HepG2 (cell line): Measurements from ENCODE around the gene CMTM2. TPM values are rescaled to one million over a fixed set of nuclear protein-coding genes. Genes with fewer than 3 reads are reported as not detected.

Source experiments
- HES4 ChIP-seq: sonication (generic); formaldehyde crosslinking; IDR thresholded peaks from 2 replicates; pipeline ENCODE4 v1.9.0; 2021; ENCODE audit warnings: mild to moderate bottlenecking, missing genetic modification reagents, borderline replicate concordance
- NPAS2 ChIP-seq: sonication (generic); formaldehyde crosslinking; IDR thresholded peaks from 2 replicates; pipeline ENCODE4 v1.8.0; 2022; ENCODE audit warnings: mild to moderate bottlenecking, missing genetic modification reagents, borderline replicate concordance
- SP1 ChIP-seq, 2 experiments: fragments of 450-650 bp in 1 of 2; sonication (generic) in 1 of 2; formaldehyde crosslinking in 1 of 2; IDR thresholded peaks; 2 replicates each; pipeline versions ENCODE4 v1.4.0 to v1.6.1; 2016 to 2020; ENCODE audit warnings: missing genetic modification reagents in 1 of 2
- TBX2 ChIP-seq: sonication (generic); formaldehyde crosslinking; IDR thresholded peaks from 2 replicates; pipeline ENCODE4 v1.5.0; 2020; ENCODE audit warnings: missing genetic modification reagents, mild to moderate bottlenecking, borderline replicate concordance
- ZBTB39 ChIP-seq: sonication (generic); formaldehyde crosslinking; IDR thresholded peaks from 2 replicates; pipeline ENCODE4 v1.5.0; 2020; ENCODE audit warnings: missing genetic modification reagents
- ZGPAT ChIP-seq: IDR thresholded peaks from 2 replicates; pipeline ENCODE4 v1.6.1; 2016; ENCODE audit warnings: mild to moderate bottlenecking
- ZNF280B ChIP-seq: sonication (generic); formaldehyde crosslinking; IDR thresholded peaks from 2 replicates; pipeline ENCODE4 v1.5.0; 2020; ENCODE audit warnings: missing genetic modification reagents, mild to moderate bottlenecking, borderline replicate concordance
- ZNF512 ChIP-seq: sonication (generic); formaldehyde crosslinking; IDR thresholded peaks from 2 replicates; pipeline ENCODE4 v1.4.0; 2020; ENCODE audit warnings: mild to moderate bottlenecking, missing genetic modification reagents
- ZNF530 ChIP-seq: sonication (generic); formaldehyde crosslinking; IDR thresholded peaks from 2 replicates; pipeline ENCODE4 v1.5.0; 2020; ENCODE audit warnings: low read depth, mild to moderate bottlenecking, missing genetic modification reagents
- ZNF552 ChIP-seq: sonication (generic); formaldehyde crosslinking; IDR thresholded peaks from 2 replicates; pipeline ENCODE4 v1.9.0; 2022; ENCODE audit warnings: missing genetic modification reagents, mild to moderate bottlenecking, borderline replicate concordance
- ZSCAN31 ChIP-seq: sonication (generic); formaldehyde crosslinking; IDR thresholded peaks from 2 replicates; pipeline ENCODE4 v1.5.0; 2020; ENCODE audit warnings: low read depth, mild to moderate bottlenecking, missing genetic modification reagents
- polyA plus RNA-seq, 8 experiments: library from polyadenylated mRNA; depleted of rRNA in 3 of 8; stranded (reverse) in 7 of 8; unstranded in 1 of 8; fragments of >200 nt; fragmentation: Illumina TruSeq in 4 of 8; extraction: Trizol in 4 of 8; gene quantifications; 2 replicates each; pipeline versions ENCODE4 v1.2.1 to v1.2.3, GENCODE V29; 2011 to 2016; ENCODE audit warnings: low read depth in 4 of 8, missing spikeins in 1 of 8, mixed read lengths in 1 of 8; ENCODE audit not compliant: insufficient read depth in 1 of 8
- total RNA-seq, 5 experiments: library from RNA; depleted of rRNA; stranded (reverse); fragments of >200 nt; fragmentation: Illumina TruSeq; extraction: Trizol; gene quantifications; 2 replicates each; pipeline ENCODE4 v1.2.3, GENCODE V29; 2016; ENCODE audit warnings: low read depth in 1 of 5

The CMTM2 gene
- total and polyA plus RNA-seq, 2 of the 13 experiments (the other 11 are each of a cell fraction or from before 2014, with no cell fraction given): not detected

GRCh38 chr16:66605177-66605978, 26.1 kb downstream of the CMTM2 start (continued):
- TF ChIP-seq HES4 (CRISPR knock-in tag) (peak; percentile 56; the same call in 1 of the 2 replicates), NPAS2 (CRISPR knock-in tag) (no peak), ZNF280B (peak; percentile 91), ZSCAN31 (CRISPR knock-in tag) (0 out of 2 replicates have a peak, but pooled peaks have one; percentile 23), SP1 (IDR thresholded peaks at IDR 0.05) (no peak), SP1 (CRISPR knock-in tag; IDR thresholded peaks at IDR 0.05) (0 out of 2 replicates have a peak, but pooled peaks have one; percentile 6), ZGPAT (CRISPR knock-in tag) (peak; percentile 63; the same call in 1 of the 2 replicates), ZNF552 (CRISPR knock-in tag) (peak; percentile 26; the same call in 1 of the 2 replicates), ZNF512 (no peak), TBX2 (CRISPR knock-in tag) (peak; percentile 38; the same call in 1 of the 2 replicates), ZBTB39 (0 out of 2 replicates have a peak, but pooled peaks have one; percentile 63), ZNF530 (no peak)
